CD8-positive, alpha-beta memory T cell (primary cell): ENCODE data around the gene GPX2. TPM values are rescaled to one million over a fixed set of nuclear protein-coding genes. Genes with fewer than 3 reads are reported as not detected.
A peak's percentile ranks its signal among the peaks of the same experiment; 100 is the strongest.

Experiments
- CTCF ChIA-PET: fragments of 350-600 bp; sonication (Branson Sonifier 250); formaldehyde crosslinking; loops from one replicate; lab custom pipeline; 2021; ENCODE audit warnings: antibody characterized with exemption; lab: Charles Lee
- POLR2A ChIA-PET: fragments of 350-600 bp; sonication (Branson Sonifier 250); formaldehyde crosslinking; loops from one replicate; lab custom pipeline; 2021; ENCODE audit warnings: antibody characterized with exemption; lab: Charles Lee
- DNase-seq, 5 donors: peaks; one replicate each; pipeline versions ENCODE4 v3.0.0 to v3.0.0-alpha.2; 2020 to 2022; ENCODE audit warnings: mixed read lengths in 1 of 5
- H3K27ac ChIP-seq: one replicate; pipeline ENCODE4 v1.7.0; 2013; ENCODE audit warnings: low read depth, mild to moderate bottlenecking, low read length, moderate library complexity
- H3K27me3 ChIP-seq: 2 replicates; pipeline ENCODE4 v1.7.0; 2013; ENCODE audit warnings: low read length, mild to moderate bottlenecking; ENCODE audit not compliant: insufficient read depth, poor library complexity, severe bottlenecking
- H3K36me3 ChIP-seq: 2 replicates; pipeline ENCODE4 v1.7.0; 2013; ENCODE audit warnings: mild to moderate bottlenecking, low read length, moderate library complexity; ENCODE audit not compliant: insufficient read depth
- H3K4me1 ChIP-seq: 2 replicates; pipeline ENCODE4 v1.7.0; 2013; ENCODE audit warnings: mild to moderate bottlenecking, low read length, moderate library complexity; ENCODE audit not compliant: insufficient read depth
- H3K4me3 ChIP-seq: 2 replicates; pipeline ENCODE4 v1.7.0; 2013; ENCODE audit warnings: mild to moderate bottlenecking, low read length
- H3K9me3 ChIP-seq: 2 replicates; pipeline ENCODE4 v1.7.0; 2013; ENCODE audit warnings: mild to moderate bottlenecking, low read length
- H3K27ac Mint-ChIP-seq, 8 donors: one replicate each; pipeline ENCODE4 v1.8.0; 2020 to 2021; ENCODE audit warnings: mixed read lengths in 8 of 8, mild to moderate bottlenecking in 6 of 8, inconsistent platforms in 3 of 8, moderate library complexity in 3 of 8
- H3K27me3 Mint-ChIP-seq, 2 donors: one replicate each; pipeline ENCODE4 v1.8.0; 2020 to 2021; ENCODE audit warnings: mixed read lengths in 2 of 2, mild to moderate bottlenecking in 1 of 2, moderate library complexity in 1 of 2
- H3K36me3 Mint-ChIP-seq, 3 donors: one replicate each; pipeline ENCODE4 v1.8.0; 2020 to 2021; ENCODE audit warnings: mixed read lengths in 3 of 3, inconsistent platforms in 1 of 3, mild to moderate bottlenecking in 1 of 3
- H3K4me1 Mint-ChIP-seq, 3 donors: one replicate each; pipeline ENCODE4 v1.8.0; 2020 to 2021; ENCODE audit warnings: mixed read lengths in 3 of 3, inconsistent platforms in 1 of 3, mild to moderate bottlenecking in 1 of 3
- H3K4me3 Mint-ChIP-seq, 7 donors: one replicate each; pipeline ENCODE4 v1.8.0; 2020 to 2021; ENCODE audit warnings: mixed read lengths in 7 of 7, mild to moderate bottlenecking in 6 of 7, moderate library complexity in 4 of 7, inconsistent platforms in 2 of 7
- H3K9me3 Mint-ChIP-seq, 5 donors: one replicate each; pipeline ENCODE4 v1.8.0; 2020 to 2022; ENCODE audit warnings: mixed read lengths in 5 of 5, mild to moderate bottlenecking in 3 of 5, moderate library complexity in 2 of 5, inconsistent platforms in 1 of 5
- polyA plus RNA-seq: library from polyadenylated mRNA; unstranded; fragments of 300-500 nt; fragmentation: Illumina TruSeq; gene quantifications from one replicate; pipeline ENCODE4 v1.2.3, GENCODE V29; 2021
- total RNA-seq, 2 experiments: library from RNA; stranded (reverse); gene quantifications; one replicate each; pipeline ENCODE4 v1.2.3, GENCODE V29; 2021

GPX2 gene
- total and polyA plus RNA-seq, 3 experiments from 2014 or later = not detected

DNA sequence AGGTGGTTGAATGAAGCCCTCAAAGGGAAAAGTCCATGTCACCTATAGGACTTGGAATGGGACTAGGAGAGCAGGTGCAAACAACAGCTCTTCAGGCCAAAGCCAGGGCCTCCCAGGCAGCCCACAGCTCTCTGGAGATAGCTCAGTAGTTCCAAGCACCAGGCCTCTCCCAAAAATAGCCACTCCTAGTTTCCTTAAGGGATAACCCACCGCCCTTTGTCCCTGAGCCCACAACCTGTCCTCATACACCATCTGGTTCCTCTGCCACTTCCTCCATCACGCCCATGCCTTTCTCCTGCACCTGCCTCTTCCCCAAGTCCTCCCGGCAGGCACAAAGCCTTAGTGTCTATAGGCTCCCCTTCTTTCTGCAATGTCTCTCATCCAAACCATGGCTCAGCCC is 27.5 kb upstream of the GPX2 start:
- Histone ChIP-seq H3K27me3 (no peaks in the 10 kb centered on the region), H3K27ac (no peak overlapping the region), H3K4me1 (peaks cover 19% of the 10 kb centered on the region), H3K36me3 (no peaks in the 10 kb centered on the region), H3K9me3 (no peaks in the 10 kb centered on the region), H3K4me3 (no peak overlapping the region)
- no peaks in the 10 kb centered on the region for H3K9me3 Mint-ChIP-seq
- H3K27ac Mint-ChIP-seq = peak overlapping the region in 6 of 8 donors; percentile 0 to 89 (median 28)
- H3K27me3 Mint-ChIP-seq = no peaks in the 10 kb centered on the region
- DNase-seq = peak in 1 of 5 donors; percentile 17
- POLR2A ChIA-PET = interaction anchor here (1.4 kb wide), 1 partner anchor 56 kb away, joined by 4 read pairs; the partner anchor contains the start of gene CHURC1
- H3K4me1 Mint-ChIP-seq = peaks cover 15 to 19% (median 17%) of the 10 kb centered on the region in 3 donors
- CTCF ChIA-PET = interaction anchor here (1.0 to 2.2 kb wide), 2 partner anchors 16 to 59 kb away, joined by 3 to 9 read pairs; partner anchors contain the start of gene FNTB
- peak overlapping the region in 5 of 7 donors; percentile 10 to 82 (median 41) for H3K4me3 Mint-ChIP-seq
- H3K36me3 Mint-ChIP-seq = peaks cover 0 to 2% (median 0%) of the 10 kb centered on the region in 3 donors

- Histone ChIP-seq H3K36me3 (no peaks in the 10 kb centered on the region), H3K4me1 (peaks cover 19% of the 10 kb centered on the region), H3K27me3 (no peaks in the 10 kb centered on the region), H3K9me3 (no peaks in the 10 kb centered on the region), H3K27ac (no peak overlapping the region), H3K4me3 (no peak overlapping the region)
- DNase-seq = peak in 1 of 5 donors; percentile 3
- H3K4me3 Mint-ChIP-seq = no peak overlapping the region
- no peaks in the 10 kb centered on the region for H3K27me3 Mint-ChIP-seq
- POLR2A ChIA-PET = no interaction called here
- H3K36me3 Mint-ChIP-seq = peaks cover 0 to 4% (median 0%) of the 10 kb centered on the region in 3 donors
- peak overlapping the region in 2 of 8 donors; percentile 23 to 52 for H3K27ac Mint-ChIP-seq
- H3K9me3 Mint-ChIP-seq = no peaks in the 10 kb centered on the region
- CTCF ChIA-PET = no interaction called here
- peaks cover 15 to 19% (median 17%) of the 10 kb centered on the region in 3 donors for H3K4me1 Mint-ChIP-seq
Measured at GRCh38 chr14:64968651-64969050, 26.1 kb upstream of the GPX2 start.

DNA sequence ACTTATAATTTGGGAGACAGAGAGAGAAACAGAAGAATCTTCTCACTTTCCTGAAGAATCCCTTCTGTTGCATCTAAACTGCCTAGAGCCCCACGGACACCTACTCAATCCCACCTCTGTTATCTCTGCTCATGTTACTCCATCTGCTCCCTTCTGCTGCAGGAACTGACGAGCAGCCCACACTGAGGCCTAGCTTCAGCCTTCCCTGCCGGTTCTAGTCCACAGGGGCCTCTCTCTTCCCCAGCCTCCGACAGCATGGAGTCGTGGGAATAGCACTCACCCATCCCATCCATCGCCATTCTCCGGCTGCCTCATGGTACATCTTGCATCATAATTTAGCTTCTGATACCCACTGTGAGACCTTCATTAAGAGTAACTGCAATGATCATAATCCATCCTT is 25.6 kb upstream of the GPX2 start:
- H3K4me1 ChIP-seq = peaks cover 19% of the 10 kb centered on the region
- Mint-ChIP-seq H3K27me3 (no peaks in the 10 kb centered on the region), H3K4me3 (no peak overlapping the region), H3K27ac (peak overlapping the region in 3 of 8 donors; percentile 23 to 86 (median 68)), H3K9me3 (no peaks in the 10 kb centered on the region), H3K36me3 (peaks cover 0 to 4% (median 0%) of the 10 kb centered on the region in 3 donors), H3K4me1 (peaks cover 15 to 19% (median 17%) of the 10 kb centered on the region in 3 donors)
- H3K4me3 ChIP-seq = no peak overlapping the region
- H3K27me3 ChIP-seq = no peaks in the 10 kb centered on the region
- ChIA-PET POLR2A (no interaction called here), CTCF (no interaction called here)
- H3K36me3 ChIP-seq = no peaks in the 10 kb centered on the region
- H3K27ac ChIP-seq = no peak overlapping the region
- no peaks in the 10 kb centered on the region for H3K9me3 ChIP-seq
- peak in 1 of 5 donors; percentile 18 for DNase-seq

- H3K36me3 Mint-ChIP-seq = peaks cover 0 to 4% (median 0%) of the 10 kb centered on the region in 3 donors
- no peaks in the 10 kb centered on the region for H3K9me3 Mint-ChIP-seq
- POLR2A ChIA-PET = no interaction called here
- CTCF ChIA-PET = no interaction called here
- Histone ChIP-seq H3K27me3 (no peaks in the 10 kb centered on the region), H3K9me3 (no peaks in the 10 kb centered on the region), H3K4me3 (no peak overlapping the region), H3K4me1 (peaks cover 12% of the 10 kb centered on the region), H3K36me3 (no peaks in the 10 kb centered on the region), H3K27ac (no peak overlapping the region)
- H3K4me3 Mint-ChIP-seq = no peak overlapping the region
- no peak for DNase-seq
- H3K27me3 Mint-ChIP-seq = no peaks in the 10 kb centered on the region
- peaks cover 14 to 17% (median 17%) of the 10 kb centered on the region in 3 donors for H3K4me1 Mint-ChIP-seq
- H3K27ac Mint-ChIP-seq = peak overlapping the region in 1 of 8 donors; percentile 54
Measured at GRCh38 chr14:64966976-64967375, 24.4 kb upstream of the GPX2 start.

DNA sequence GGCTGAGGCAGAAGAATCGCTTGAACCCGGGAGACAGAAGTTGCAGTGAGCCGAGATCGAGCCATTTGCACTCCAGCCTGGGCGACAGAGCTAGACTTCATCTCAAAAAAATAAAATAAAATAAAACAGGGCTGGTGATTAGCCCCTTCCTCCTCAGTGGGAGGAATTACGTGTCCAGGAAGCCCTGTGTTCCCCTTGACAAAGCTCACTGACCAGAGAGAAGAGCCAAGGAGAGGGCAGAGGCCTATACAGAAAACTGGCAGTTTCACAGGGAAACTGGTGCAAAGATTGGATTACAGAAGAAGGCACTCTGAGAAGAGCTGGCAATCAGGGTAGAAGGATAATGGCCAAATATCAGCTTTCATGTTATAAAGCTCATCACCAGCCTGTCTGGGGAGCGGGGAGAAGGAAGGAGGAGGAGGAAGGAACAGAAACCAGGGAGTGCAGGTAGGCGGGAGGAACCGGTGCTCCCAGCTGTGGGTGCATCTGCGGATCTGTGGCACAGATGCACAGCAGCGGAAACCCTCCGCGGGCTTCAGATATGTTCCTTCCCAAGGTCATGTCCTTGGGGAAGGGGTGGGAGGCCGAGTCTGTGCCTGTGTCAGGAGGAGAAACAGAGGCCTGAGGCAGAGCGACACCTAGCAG is 22.9 kb upstream of the GPX2 start:
- Mint-ChIP-seq H3K4me3 (no peak overlapping the region), H3K9me3 (no peaks in the 10 kb centered on the region), H3K27me3 (no peaks in the 10 kb centered on the region), H3K36me3 (peaks cover 0 to 4% (median 0%) of the 10 kb centered on the region in 3 donors), H3K27ac (peak overlapping the region in 1 of 8 donors; percentile 68), H3K4me1 (peaks cover 8% of the 10 kb centered on the region in 3 donors)
- H3K4me3 ChIP-seq = no peak overlapping the region
- peak in 1 of 5 donors; percentile 24 for DNase-seq
- H3K36me3 ChIP-seq = no peaks in the 10 kb centered on the region
- CTCF ChIA-PET = interaction anchor here (0.7 to 1.3 kb wide), 5 partner anchors 9 to 142 kb away, joined by 3 to 4 read pairs (median 3); partner anchors contain the start of gene FNTB
- H3K9me3 ChIP-seq = no peaks in the 10 kb centered on the region
- H3K27me3 ChIP-seq = no peaks in the 10 kb centered on the region
- POLR2A ChIA-PET = no interaction called here
- H3K27ac ChIP-seq = no peak overlapping the region
- peaks cover 1% of the 10 kb centered on the region for H3K4me1 ChIP-seq

DNA sequence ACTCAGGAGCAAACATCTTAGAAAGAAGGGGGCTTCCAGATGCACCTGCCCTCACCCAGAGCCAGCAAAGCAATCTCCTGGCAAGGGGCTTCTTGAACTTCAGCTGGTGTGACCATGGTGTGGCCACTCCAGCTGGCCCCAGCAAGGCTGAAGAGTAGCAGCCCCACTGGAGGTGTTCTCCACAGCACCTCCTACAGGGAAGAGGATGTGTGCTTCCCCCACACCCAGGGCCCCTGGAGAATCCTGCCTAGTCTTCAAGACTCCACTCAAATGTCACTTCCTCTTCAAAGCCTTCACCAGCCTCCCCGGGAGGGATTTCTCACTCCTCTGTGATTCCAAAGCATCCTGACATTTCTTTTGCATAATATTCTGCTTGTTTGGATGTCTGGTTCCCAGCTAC is 21.1 kb upstream of the GPX2 start:
- DNase-seq = peak in 1 of 5 donors; percentile 24

DNA sequence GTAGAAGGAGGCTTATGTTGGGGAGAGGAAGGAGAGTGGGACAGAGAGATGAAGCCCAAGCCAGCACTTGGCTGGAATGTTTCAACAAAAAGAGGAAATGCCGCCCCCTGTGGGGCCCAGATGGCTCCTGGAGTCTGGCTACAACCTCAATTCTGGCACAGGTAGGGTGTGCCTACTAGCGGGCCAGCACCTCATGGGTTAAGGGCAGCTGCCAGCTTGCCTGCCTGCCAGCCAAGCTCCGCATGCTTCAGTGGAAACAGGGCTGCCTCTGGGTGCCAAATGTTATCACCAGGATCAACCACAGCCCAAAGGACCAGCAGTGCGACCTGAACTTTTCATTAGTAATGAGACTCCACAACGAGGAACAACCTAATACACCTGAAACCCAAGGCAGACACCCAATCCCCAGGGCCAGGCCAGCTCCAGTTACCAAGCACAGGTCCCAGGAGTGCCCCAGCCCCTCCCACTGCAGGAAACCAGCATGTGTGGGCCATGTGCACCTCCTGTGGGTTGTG is 18.3 kb upstream of the GPX2 start:
- H3K4me1 ChIP-seq = no peaks in the 10 kb centered on the region
- Mint-ChIP-seq H3K4me3 (no peak overlapping the region), H3K9me3 (no peaks in the 10 kb centered on the region), H3K4me1 (peaks cover 0 to 4% (median 2%) of the 10 kb centered on the region in 3 donors), H3K27ac (peak overlapping the region in 1 of 8 donors; percentile 77), H3K36me3 (peaks cover 0 to 5% (median 4%) of the 10 kb centered on the region in 3 donors), H3K27me3 (no peaks in the 10 kb centered on the region)
- CTCF ChIA-PET = no interaction called here
- peak in 1 of 5 donors; percentile 30 for DNase-seq
- no peak overlapping the region for H3K4me3 ChIP-seq
- no peaks in the 10 kb centered on the region for H3K36me3 ChIP-seq
- no peak overlapping the region for H3K27ac ChIP-seq
- H3K9me3 ChIP-seq = no peaks in the 10 kb centered on the region
- H3K27me3 ChIP-seq = no peaks in the 10 kb centered on the region
- POLR2A ChIA-PET = no interaction called here

More for the DNA sequence above, 21.1 kb upstream of the GPX2 start:
- H3K9me3 Mint-ChIP-seq = no peaks in the 10 kb centered on the region
- no peak overlapping the region for H3K4me3 Mint-ChIP-seq
- H3K4me3 ChIP-seq = no peak overlapping the region
- H3K27ac Mint-ChIP-seq = peak overlapping the region in 1 of 8 donors; percentile 65
- POLR2A ChIA-PET = no interaction called here
- H3K27me3 Mint-ChIP-seq = no peaks in the 10 kb centered on the region
- no peaks in the 10 kb centered on the region for H3K36me3 ChIP-seq
- H3K27ac ChIP-seq = no peak overlapping the region
- no peaks in the 10 kb centered on the region for H3K4me1 ChIP-seq
- CTCF ChIA-PET = no interaction called here
- no peaks in the 10 kb centered on the region for H3K27me3 ChIP-seq
- H3K4me1 Mint-ChIP-seq = peaks cover 4% of the 10 kb centered on the region in 3 donors
- H3K36me3 Mint-ChIP-seq = peaks cover 0 to 4% (median 0%) of the 10 kb centered on the region in 3 donors
- H3K9me3 ChIP-seq = no peaks in the 10 kb centered on the region

DNA sequence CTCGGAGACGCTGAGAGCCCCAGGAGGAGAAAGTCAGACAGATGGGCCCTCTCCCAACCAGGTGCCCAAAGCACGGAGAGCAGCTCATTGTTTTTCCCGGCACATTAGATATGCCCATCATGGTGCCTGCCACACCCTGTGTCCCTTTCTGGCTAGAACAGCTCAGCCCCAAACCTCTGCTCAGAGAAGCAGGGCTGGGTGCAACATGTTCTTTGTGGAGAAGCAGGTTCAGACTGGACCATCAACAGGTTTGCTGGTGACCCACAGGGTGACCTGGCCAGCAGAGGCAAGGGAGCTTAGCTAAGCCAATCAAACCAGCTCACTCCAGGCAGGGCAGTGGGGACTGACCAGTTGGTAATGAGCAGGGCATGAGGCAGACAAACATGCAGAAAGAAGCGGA is 16.2 kb upstream of the GPX2 start:
- CTCF ChIA-PET = interaction anchor here (1.1 to 1.5 kb wide), 3 partner anchors 22 to 136 kb away, joined by 3 to 4 read pairs (median 4); no protein-coding TSS in a partner anchor
- POLR2A ChIA-PET = no interaction called here
- H3K36me3 ChIP-seq = no peaks in the 10 kb centered on the region

More for the DNA sequence above, 16.2 kb upstream of the GPX2 start:
- H3K27me3 Mint-ChIP-seq = no peaks in the 10 kb centered on the region
- H3K27ac ChIP-seq = no peak overlapping the region
- H3K27ac Mint-ChIP-seq = no peak overlapping the region
- peak in 1 of 5 donors; percentile 1 for DNase-seq
- H3K9me3 ChIP-seq = no peaks in the 10 kb centered on the region
- H3K27me3 ChIP-seq = no peaks in the 10 kb centered on the region
- H3K9me3 Mint-ChIP-seq = no peaks in the 10 kb centered on the region
- H3K4me3 ChIP-seq = no peak overlapping the region
- peaks cover 0 to 4% (median 3%) of the 10 kb centered on the region in 3 donors for H3K4me1 Mint-ChIP-seq
- peaks cover 0 to 15% (median 5%) of the 10 kb centered on the region in 3 donors for H3K36me3 Mint-ChIP-seq
- H3K4me3 Mint-ChIP-seq = no peak overlapping the region
- no peaks in the 10 kb centered on the region for H3K4me1 ChIP-seq
